SU-DHL-6 (cell line): ENCODE data around the gene PPL.

ENCODE experiments used
- H2AFZ ChIP-seq: fragments of 200-600 bp; sonication (generic); 2 replicates; pipeline ENCODE4 v1.6.1; 2014; ENCODE audit warnings: low read depth, mild to moderate bottlenecking, moderate library complexity, mixed read lengths, antibody characterized with exemption, low read length; ENCODE audit not compliant: severe bottlenecking
- H3F3A ChIP-seq: fragments of 200-600 bp; shearing (Covaris generic); 2 replicates; pipeline ENCODE4 v1.6.0; 2016; ENCODE audit warnings: antibody characterized with exemption, mild to moderate bottlenecking; ENCODE audit not compliant: insufficient read depth
- H3K27ac ChIP-seq: fragments of 200-600 bp; sonication (generic); 2 replicates; pipeline ENCODE4 v1.5.1; 2016; ENCODE audit warnings: low read depth, mild to moderate bottlenecking, low read length, moderate library complexity, mixed read lengths
- H3K27me3 ChIP-seq: fragments of 200-600 bp; sonication (generic), shearing (Covaris generic); 2 replicates; pipeline ENCODE4 v1.6.0; 2014; ENCODE audit warnings: mild to moderate bottlenecking, low read length
- H3K36me3 ChIP-seq: fragments of 200-600 bp; sonication (generic); 2 replicates; pipeline ENCODE4 v1.6.1; 2014; ENCODE audit warnings: mild to moderate bottlenecking, low read length, mixed read lengths
- H3K4me2 ChIP-seq: fragments of 300-600, 200-600 bp; shearing (Covaris generic), sonication (generic); 2 replicates; pipeline ENCODE4 v1.6.0; 2014; ENCODE audit warnings: low read length, low read depth, mild to moderate bottlenecking; ENCODE audit not compliant: poor library complexity, severe bottlenecking
- H3K4me3 ChIP-seq: fragments of 200-600 bp; sonication (generic); 2 replicates; pipeline ENCODE4 v1.5.1; 2014; ENCODE audit warnings: antibody characterized with exemption, low read length, mild to moderate bottlenecking, mixed read lengths; ENCODE audit not compliant: insufficient read depth, poor library complexity, severe bottlenecking
- H3K79me2 ChIP-seq: fragments of 200-600 bp; sonication (generic); 2 replicates; pipeline ENCODE4 v1.6.1; 2014; ENCODE audit warnings: mild to moderate bottlenecking, low read length, moderate library complexity; ENCODE audit not compliant: insufficient read depth
- H3K9ac ChIP-seq: fragments of 200-600 bp; sonication (generic); 2 replicates; pipeline ENCODE4 v1.7.0; 2014; ENCODE audit warnings: mild to moderate bottlenecking, low read length
- H3K9me2 ChIP-seq: fragments of 200-600 bp; sonication (generic); replicated peaks from 2 replicates; pipeline ENCODE4 v1.6.1; 2014; ENCODE audit warnings: low read length; ENCODE audit not compliant: insufficient read depth
- H3K9me3 ChIP-seq: fragments of 200-600 bp; sonication (generic); 2 replicates; pipeline ENCODE4 v1.6.1; 2014; ENCODE audit warnings: low read length, mixed read lengths; ENCODE audit not compliant: insufficient read depth
- H4K20me1 ChIP-seq: fragments of 200-600 bp; sonication (generic); 2 replicates; pipeline ENCODE4 v1.6.1; 2014; ENCODE audit warnings: low read depth, mild to moderate bottlenecking, antibody characterized with exemption, low read length, moderate library complexity, mixed read lengths
- CTCF ChIP-seq: fragments of 200-600 bp; sonication (generic); IDR thresholded peaks from one replicate; pipeline ENCODE4 v1.5.1; 2017; ENCODE audit warnings: antibody characterized with exemption, mild to moderate bottlenecking, low read length, moderate library complexity; ENCODE audit not compliant: insufficient read depth, poor library complexity, severe bottlenecking
- EZH2phosphoT487 ChIP-seq: fragments of 200-600 bp; sonication (generic), shearing (Covaris generic); conservative IDR thresholded peaks from 2 replicates; pipeline ENCODE4 v1.6.1; 2018; ENCODE audit warnings: mild to moderate bottlenecking, antibody characterized with exemption, low read length, moderate library complexity, mixed read lengths

PPL gene

GRCh38 chr16:4874666-4875065 is 62.3 kb downstream of the PPL start:
- no peak overlapping the region for H3K4me2 ChIP-seq
- no peaks in the 10 kb centered on the region; the same call in 1 of the 2 replicates for H3K79me2 ChIP-seq
- no peaks in the 10 kb centered on the region for H3K9me3 ChIP-seq
- no peak for TF ChIP-seq EZH2phosphoT487
- TF ChIP-seq CTCF: no peak
- H3K9ac ChIP-seq: no peak overlapping the region
- no peak overlapping the region for H2AFZ ChIP-seq
- H3K9me2 ChIP-seq: no peaks in the 10 kb centered on the region
- no peaks in the 10 kb centered on the region for H4K20me1 ChIP-seq
- no peaks in the 10 kb centered on the region for H3K27me3 ChIP-seq
- no peaks in the 10 kb centered on the region for H3F3A ChIP-seq
- H3K27ac ChIP-seq: no peak overlapping the region
- peaks cover 4% of the 10 kb centered on the region; the same call in 1 of the 2 replicates for H3K36me3 ChIP-seq
- H3K4me3 ChIP-seq: no peak overlapping the region

GRCh38 chr16:4873091-4873490 is 63.9 kb downstream of the PPL start:
- Histone ChIP-seq H3K79me2 (peaks cover 8% of the 10 kb centered on the region; the same call in 1 of the 2 replicates), H3F3A (no peaks in the 10 kb centered on the region), H3K4me3 (no peak overlapping the region), H2AFZ (no peak overlapping the region), H3K27me3 (no peaks in the 10 kb centered on the region), H3K27ac (no peak overlapping the region), H3K9ac (no peak overlapping the region), H4K20me1 (no peaks in the 10 kb centered on the region), H3K4me2 (no peak overlapping the region), H3K9me2 (no peaks in the 10 kb centered on the region), H3K9me3 (no peaks in the 10 kb centered on the region), H3K36me3 (peaks cover 3% of the 10 kb centered on the region; the same call in 1 of the 2 replicates)
- TF ChIP-seq CTCF: no peak
- TF ChIP-seq EZH2phosphoT487: no peak

GRCh38 chr16:4871071-4871470 is 65.9 kb downstream of the PPL start:
- Histone ChIP-seq H3K27ac (no peak overlapping the region), H3K27me3 (no peaks in the 10 kb centered on the region), H4K20me1 (no peaks in the 10 kb centered on the region), H3F3A (no peaks in the 10 kb centered on the region), H3K36me3 (no peaks in the 10 kb centered on the region; the same call in 1 of the 2 replicates), H3K4me3 (no peak overlapping the region), H3K9me2 (no peaks in the 10 kb centered on the region), H3K79me2 (peaks cover 28% of the 10 kb centered on the region), H2AFZ (no peak overlapping the region), H3K9ac (no peak overlapping the region), H3K4me2 (no peak overlapping the region), H3K9me3 (no peaks in the 10 kb centered on the region)
- no peak for TF ChIP-seq CTCF
- no peak for TF ChIP-seq EZH2phosphoT487
